ENCODE measurements around the gene NHERF2. TPM values are rescaled to one million over a fixed set of nuclear protein-coding genes. Genes with fewer than 3 reads are reported as not detected.
A peak's percentile ranks its signal among the peaks of the same experiment; 100 is the strongest.

The NHERF2 gene
- total and polyA plus RNA-seq, 11 donors = 124 to 496 (median 227) TPM

GRCh38 chr16:2028620-2029220 is 2.0 kb downstream of the NHERF2 start:
- intact Hi-C loops (cut with DNase I) = loop anchor here in 3 of 10 donors (2.0 to 10.0 kb wide), 2 partner anchors 18 to 56 kb away; partner anchors contain the start of genes NTHL1 (in 1 of the 3) and TSC2 (in 1 of the 3)
- ATAC-seq (no peak), DNase-seq (peak in 1 of 5 donors; percentile 8)
- no peak for TF ChIP-seq CTCF (IDR thresholded peaks at IDR 0.05)
- no peak for TF ChIP-seq POLR2A (IDR thresholded peaks at IDR 0.05)
- no peaks in the 10 kb centered on the region for H3K9me3 ChIP-seq
- H3K4me1 ChIP-seq = peaks cover 0 to 83% (median 40%) of the 10 kb centered on the region in 12 donors
- WGBS, 4 donors = 51 to 70% (median 66%) methylated on average over 9 to 18 of the region's 18 CpGs
- peaks cover 0 to 17% (median 0%) of the 10 kb centered on the region in 9 donors for H3K27me3 ChIP-seq
- H3K36me3 ChIP-seq = peaks cover 0 to 29% (median 7%) of the 10 kb centered on the region in 9 donors
- H3K27ac ChIP-seq = peak overlapping the region; percentile 3 to 98 (median 92)
- H3K4me3 ChIP-seq = peak overlapping the region; percentile 17 to 98 (median 84)

- DNase-seq = peak in 3 of 5 donors; percentile 32 to 50 (median 40)
- Histone ChIP-seq H3K36me3 (peaks cover 0 to 33% (median 7%) of the 10 kb centered on the region in 9 donors), H3K9me3 (no peaks in the 10 kb centered on the region), H3K27ac (peak overlapping the region; percentile 81 to 98 (median 92)), H3K4me1 (peaks cover 0 to 81% (median 37%) of the 10 kb centered on the region in 12 donors), H3K27me3 (peaks cover 0 to 17% (median 0%) of the 10 kb centered on the region in 9 donors), H3K4me3 (peak overlapping the region; percentile 17 to 98 (median 84))
- WGBS, 4 donors = 57 to 71% (median 67%) methylated on average over 10 to 22 of the region's 22 CpGs
- intact Hi-C loops (cut with DNase I) = loop anchor here in 3 of 10 donors (2.0 to 10.0 kb wide), 2 partner anchors 17 to 55 kb away; partner anchors contain the start of genes NTHL1 (in 1 of the 3) and TSC2 (in 1 of the 3)
- TF ChIP-seq POLR2A (IDR thresholded peaks at IDR 0.05) (no peak), CTCF (IDR thresholded peaks at IDR 0.05) (no peak)
- ATAC-seq = no peak
Measured at GRCh38 chr16:2029350-2029749, 2.6 kb downstream of the NHERF2 start.

- Histone ChIP-seq H3K4me1 (peaks cover 0 to 79% (median 38%) of the 10 kb centered on the region in 12 donors), H3K36me3 (peaks cover 0 to 38% (median 7%) of the 10 kb centered on the region in 9 donors), H3K27ac (peak overlapping the region; percentile 81 to 98 (median 92)), H3K27me3 (peaks cover 0 to 17% (median 0%) of the 10 kb centered on the region in 9 donors), H3K9me3 (no peaks in the 10 kb centered on the region), H3K4me3 (peak overlapping the region; percentile 17 to 98 (median 84))
- intact Hi-C loops (cut with DNase I) = no loop called here
- no peak for ATAC-seq
- no peak for DNase-seq
- 63 to 77% (median 73%) methylated on average over 5 to 11 of the region's 11 CpGs for WGBS, 4 donors
- TF ChIP-seq CTCF (IDR thresholded peaks at IDR 0.05) (no peak), POLR2A (IDR thresholded peaks at IDR 0.05) (no peak)
Measured at GRCh38 chr16:2030036-2030435, 3.3 kb downstream of the NHERF2 start.

- peaks cover 0 to 16% (median 0%) of the 10 kb centered on the region in 9 donors for H3K27me3 ChIP-seq
- peaks cover 0 to 48% (median 16%) of the 10 kb centered on the region in 9 donors for H3K36me3 ChIP-seq
- peak; percentile 76 to 86 (median 82) for DNase-seq
- TF ChIP-seq POLR2A (IDR thresholded peaks at IDR 0.05) (no peak), CTCF (IDR thresholded peaks at IDR 0.05) (no peak)
- peaks cover 0 to 79% (median 40%) of the 10 kb centered on the region in 12 donors for H3K4me1 ChIP-seq
- peak overlapping the region; percentile 81 to 98 (median 92) for H3K27ac ChIP-seq
- intact Hi-C loops (cut with DNase I) = no loop called here
- H3K4me3 ChIP-seq = peak overlapping the region in 11 of 12 donors; percentile 70 to 98 (median 89)
- no peaks in the 10 kb centered on the region for H3K9me3 ChIP-seq
- WGBS, 4 donors = 58 to 65% (median 60%) methylated on average over 11 of the region's 11 CpGs
- ATAC-seq = peak; percentile 15 to 68 (median 32)
Measured at GRCh38 chr16:2031081-2031577, 4.4 kb downstream of the NHERF2 start.
